PC-3 (cell line): Measurements from ENCODE around the gene MLIP. TPM values are rescaled to one million over a fixed set of nuclear protein-coding genes. Genes with fewer than 3 reads are reported as not detected.
A peak's percentile ranks its signal among the peaks of the same experiment; 100 is the strongest.

ENCODE experiments used
- ATAC-seq: fragments of 200-7000 bp; cut with Tn5 transposase; 2 replicates; pipeline ENCODE4 v1.9.1; 2020; ENCODE audit warnings: mild to moderate bottlenecking, moderate library complexity
- BruUV-seq: library from RNA; stranded (reverse); fragments of 400-500 nt; replicated peaks from 2 replicates; lab custom pipeline; 2021; lab: Mats Ljungman, UMichigan
- CTCF ChIA-PET: fragments of 300-600 bp; sonication (Branson Sonifier 250); formaldehyde crosslinking; loops from one replicate; lab custom pipeline; 2022; ENCODE audit warnings: antibody characterized with exemption; lab: Charles Lee
- POLR2A ChIA-PET: fragments of 300-600 bp; sonication (Branson Sonifier 250); formaldehyde crosslinking; loops from one replicate; lab custom pipeline; 2022; ENCODE audit warnings: antibody characterized with exemption; ENCODE audit not compliant: unreplicated experiment; lab: Charles Lee
- DNase-seq: peaks from one replicate; pipeline ENCODE4 v3.0.0-alpha.2; 2015
- H2AFZ ChIP-seq: fragments of 300-600 bp; sonication (generic); 2 replicates; pipeline ENCODE4 v1.6.0; 2016; ENCODE audit warnings: antibody characterized with exemption, low read length
- H3F3A ChIP-seq: fragments of 300-600 bp; sonication (generic); one replicate; pipeline ENCODE4 v1.6.0; 2017; ENCODE audit warnings: antibody characterized with exemption, low read length, control low read depth, mild to moderate bottlenecking; ENCODE audit not compliant: unreplicated experiment
- H3K27ac ChIP-seq: fragments of 300-600 bp; sonication (generic); 2 replicates; pipeline ENCODE4 v1.5.1; 2016; ENCODE audit warnings: mild to moderate bottlenecking, low read length
- H3K27me3 ChIP-seq: fragments of 300-600 bp; sonication (generic); 2 replicates; pipeline ENCODE4 v1.6.1; 2016; ENCODE audit warnings: low read length, mixed read lengths
- H3K36me3 ChIP-seq: fragments of 300-600 bp; sonication (generic); 2 replicates; pipeline ENCODE4 v1.6.1; 2016; ENCODE audit warnings: low read depth, mixed run types, low read length, mixed read lengths
- H3K4me1 ChIP-seq: fragments of 300-600 bp; sonication (generic); 2 replicates; pipeline ENCODE4 v1.5.1; 2016; ENCODE audit warnings: low read length; ENCODE audit not compliant: insufficient read depth
- H3K4me2 ChIP-seq: fragments of 300-600 bp; sonication (generic); 2 replicates; pipeline ENCODE4 v1.6.0; 2016; ENCODE audit warnings: low read length
- H3K4me3 ChIP-seq: fragments of 300-600 bp; sonication (generic); 2 replicates; pipeline ENCODE4 v1.5.1; 2016; ENCODE audit warnings: mild to moderate bottlenecking, low read length, mixed read lengths
- H3K79me2 ChIP-seq: fragments of 300-600 bp; sonication (generic); 2 replicates; pipeline ENCODE4 v1.6.1; 2017; ENCODE audit warnings: low read length, mixed read lengths
- H3K9ac ChIP-seq: fragments of 300-600 bp; sonication (generic); 2 replicates; pipeline ENCODE4 v1.6.0; 2016; ENCODE audit warnings: mild to moderate bottlenecking, low read length
- H3K9me2 ChIP-seq: fragments of 300-600 bp; sonication (generic); replicated peaks from 2 replicates; pipeline ENCODE4 v1.6.1; 2016; ENCODE audit warnings: mixed run types, low read length, mixed read lengths
- H3K9me3 ChIP-seq: fragments of 300-600 bp; sonication (generic); 2 replicates; pipeline ENCODE4 v1.6.1; 2016; ENCODE audit warnings: low read length, mixed read lengths
- H4K20me1 ChIP-seq: fragments of 300-600 bp; sonication (generic); 2 replicates; pipeline ENCODE4 v1.6.1; 2016; ENCODE audit warnings: low read length, mixed read lengths
- EZH2 ChIP-seq: fragments of 300-600 bp; sonication (generic); IDR thresholded peaks from one replicate; pipeline ENCODE4 v1.6.1; 2017; ENCODE audit warnings: antibody characterized with exemption, mild to moderate bottlenecking, low read length; ENCODE audit not compliant: unreplicated experiment
- EZH2phosphoT487 ChIP-seq: fragments of 300-600 bp; sonication (generic); IDR thresholded peaks from 2 replicates; pipeline ENCODE4 v1.6.1; 2018; ENCODE audit warnings: mild to moderate bottlenecking, antibody characterized with exemption, low read length, borderline replicate concordance
- intact Hi-C: fragments of 100-400 bp; cut with micrococcal nuclease; formaldehyde crosslinking; loops from 2 replicates; pipeline ENCODE4 v1.9.0; 2023
- total RNA-seq: library from RNA; depleted of rRNA; stranded (reverse); fragments of >200 nt; gene quantifications from 2 replicates; pipeline ENCODE4 v1.2.3, GENCODE V29; 2014
- TF ChIP-seq, protein P1 (sequence below): fragments of 300-600 bp; sonication (generic); conservative IDR thresholded peaks from 2 replicates; pipeline ENCODE4 v1.5.1; 2017; ENCODE audit warnings: antibody characterized with exemption, low read depth, mild to moderate bottlenecking, low read length

MLIP gene
- total RNA-seq, 1 experiment from 2014 or later = not detected

DNA sequence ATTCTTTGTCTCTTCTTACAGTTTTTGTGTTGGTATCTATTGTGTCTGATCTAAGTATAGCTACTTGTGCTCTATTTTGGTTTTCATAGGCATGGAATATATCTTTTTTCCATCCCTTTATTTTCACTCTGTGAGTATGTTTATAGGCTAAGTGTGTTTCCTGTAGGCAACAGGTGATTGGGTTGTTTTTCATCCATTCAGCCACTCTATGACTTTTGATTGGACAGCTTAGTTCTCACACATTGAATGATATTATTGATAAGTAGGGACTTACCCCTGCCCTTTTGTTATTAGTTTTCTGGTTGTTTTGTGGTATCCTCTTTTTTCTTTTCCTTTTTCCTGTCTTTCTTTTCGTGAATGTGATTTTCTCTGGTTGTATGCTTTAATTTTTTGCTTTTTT, 67.9 kb downstream of the MLIP start:
- Histone ChIP-seq H3K4me3 (no peak overlapping the region), H3F3A (no peaks in the 10 kb centered on the region), H4K20me1 (no peaks in the 10 kb centered on the region), H3K36me3 (no peaks in the 10 kb centered on the region), H3K4me1 (no peaks in the 10 kb centered on the region), H3K9me2 (no peaks in the 10 kb centered on the region), H3K9ac (no peak overlapping the region), H3K4me2 (no peak overlapping the region), H3K27ac (no peak overlapping the region), H3K27me3 (no peaks in the 10 kb centered on the region), H2AFZ (no peak overlapping the region), H3K9me3 (no peaks in the 10 kb centered on the region), H3K79me2 (no peaks in the 10 kb centered on the region)
- ATAC-seq (no peak), DNase-seq (no peak)
- intact Hi-C loops = no loop called here
- no TSS peak for BruUV-seq
- ChIA-PET CTCF (no interaction called here), POLR2A (no interaction called here)
- TF ChIP-seq, protein P1, sequence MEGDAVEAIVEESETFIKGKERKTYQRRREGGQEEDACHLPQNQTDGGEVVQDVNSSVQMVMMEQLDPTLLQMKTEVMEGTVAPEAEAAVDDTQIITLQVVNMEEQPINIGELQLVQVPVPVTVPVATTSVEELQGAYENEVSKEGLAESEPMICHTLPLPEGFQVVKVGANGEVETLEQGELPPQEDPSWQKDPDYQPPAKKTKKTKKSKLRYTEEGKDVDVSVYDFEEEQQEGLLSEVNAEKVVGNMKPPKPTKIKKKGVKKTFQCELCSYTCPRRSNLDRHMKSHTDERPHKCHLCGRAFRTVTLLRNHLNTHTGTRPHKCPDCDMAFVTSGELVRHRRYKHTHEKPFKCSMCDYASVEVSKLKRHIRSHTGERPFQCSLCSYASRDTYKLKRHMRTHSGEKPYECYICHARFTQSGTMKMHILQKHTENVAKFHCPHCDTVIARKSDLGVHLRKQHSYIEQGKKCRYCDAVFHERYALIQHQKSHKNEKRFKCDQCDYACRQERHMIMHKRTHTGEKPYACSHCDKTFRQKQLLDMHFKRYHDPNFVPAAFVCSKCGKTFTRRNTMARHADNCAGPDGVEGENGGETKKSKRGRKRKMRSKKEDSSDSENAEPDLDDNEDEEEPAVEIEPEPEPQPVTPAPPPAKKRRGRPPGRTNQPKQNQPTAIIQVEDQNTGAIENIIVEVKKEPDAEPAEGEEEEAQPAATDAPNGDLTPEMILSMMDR = no peak
- TF ChIP-seq EZH2phosphoT487 = no peak
- TF ChIP-seq EZH2 = no peak

DNA sequence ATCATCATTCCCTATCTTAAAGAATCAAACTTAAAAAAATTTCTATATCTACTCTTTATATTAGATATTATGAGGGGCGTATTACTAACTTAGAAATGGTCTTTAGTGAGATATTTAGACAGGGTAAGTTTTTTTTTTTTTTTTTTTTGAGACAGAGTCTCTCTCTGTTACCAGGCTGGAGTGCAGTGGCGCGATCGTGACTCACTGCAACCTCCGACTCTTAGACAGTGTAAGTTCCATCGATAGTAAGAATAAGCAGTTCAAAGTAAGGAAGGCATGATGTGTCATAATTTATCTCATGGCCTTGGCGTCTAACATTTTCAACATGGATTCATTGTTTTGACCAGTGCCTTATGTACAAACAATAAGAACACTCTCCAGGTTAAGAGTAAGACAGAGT, 72.4 kb downstream of the MLIP start:
- Histone ChIP-seq H2AFZ (no peak overlapping the region), H3K4me3 (no peak overlapping the region), H3K9me2 (no peaks in the 10 kb centered on the region), H3K4me1 (peaks cover 7% of the 10 kb centered on the region), H4K20me1 (no peaks in the 10 kb centered on the region), H3K27ac (no peak overlapping the region), H3K79me2 (no peaks in the 10 kb centered on the region), H3K36me3 (no peaks in the 10 kb centered on the region), H3K9ac (no peak overlapping the region), H3K9me3 (no peaks in the 10 kb centered on the region), H3K27me3 (no peaks in the 10 kb centered on the region), H3F3A (no peaks in the 10 kb centered on the region), H3K4me2 (no peak overlapping the region)
- CTCF ChIA-PET = no interaction called here
- intact Hi-C loops = no loop called here
- POLR2A ChIA-PET = no interaction called here
- no peak for DNase-seq
- ATAC-seq = no peak
- BruUV-seq = no TSS peak
- no peak for TF ChIP-seq EZH2
- TF ChIP-seq EZH2phosphoT487 = no peak
- TF ChIP-seq, protein P1 = no peak

DNA sequence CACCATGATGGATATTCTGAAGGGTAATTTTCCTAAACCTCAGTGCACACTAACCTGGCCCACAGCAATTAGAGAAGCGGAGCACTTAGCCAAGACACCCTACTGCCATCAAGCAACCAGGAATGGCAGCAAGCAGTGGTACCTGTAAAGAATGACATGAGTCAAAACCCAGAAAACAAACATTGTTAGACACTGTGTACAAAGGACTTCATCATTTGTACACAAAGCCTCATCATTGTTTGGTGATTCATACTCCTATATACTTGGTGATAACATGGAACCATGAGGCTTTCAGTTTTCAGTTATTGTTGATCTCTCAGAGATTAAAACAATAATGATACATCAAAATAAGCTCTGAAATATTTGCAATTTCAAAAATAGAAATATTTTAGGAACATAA, 74.6 kb downstream of the MLIP start:
- H3K9ac ChIP-seq = no peak overlapping the region
- ATAC-seq = peak; percentile 100
- H3F3A ChIP-seq = no peaks in the 10 kb centered on the region
- no TSS peak for BruUV-seq
- intact Hi-C loops = no loop called here
- no peaks in the 10 kb centered on the region for H3K79me2 ChIP-seq
- H3K36me3 ChIP-seq = no peaks in the 10 kb centered on the region
- ChIA-PET POLR2A (no interaction called here), CTCF (no interaction called here)
- no peaks in the 10 kb centered on the region for H3K9me2 ChIP-seq
- H2AFZ ChIP-seq = no peak overlapping the region
- H3K27ac ChIP-seq = no peak overlapping the region
- DNase-seq = peak; percentile 87
- H3K4me2 ChIP-seq = no peak overlapping the region
- H3K9me3 ChIP-seq = no peaks in the 10 kb centered on the region
- H3K27me3 ChIP-seq = no peaks in the 10 kb centered on the region
- TF ChIP-seq, protein P1 = no peak
- TF ChIP-seq EZH2phosphoT487 = no peak
- TF ChIP-seq EZH2 = no peak
- H3K4me1 ChIP-seq = peaks cover 7% of the 10 kb centered on the region
- no peaks in the 10 kb centered on the region for H4K20me1 ChIP-seq
- no peak overlapping the region for H3K4me3 ChIP-seq
